Activated naive CD4-positive, alpha-beta T cell treated with anti-CD3 and anti-CD28 coated beads, Interleukin-2, amount 50 U/mL, for 16 hours (primary cell): ENCODE measurements around the gene NAAA.
A peak's percentile ranks its signal among the peaks of the same experiment; 100 is the strongest.
"Not testable (repeated sequence)": the region's sequence is repeated elsewhere in the genome, so short reads cannot be mapped to it uniquely, and the experiment has no call there.

ENCODE experiments used
- DNase-seq: peaks from one replicate; pipeline ENCODE4 v3.0.0-alpha.2; 2020

NAAA gene

GRCh38 chr4:75940692-75941253 is at the start of gene NAAA:
Gene NAAA (minus strand): TSS chr4:75941013. CDS start chr4:75940949, 64 bp downstream.
- DNase-seq, result peak; percentile 82

- DNase-seq, result no peak
These were observed 49.2 kb upstream of the NAAA start for GRCh38 chr4:75989846-75990528.

DNA sequence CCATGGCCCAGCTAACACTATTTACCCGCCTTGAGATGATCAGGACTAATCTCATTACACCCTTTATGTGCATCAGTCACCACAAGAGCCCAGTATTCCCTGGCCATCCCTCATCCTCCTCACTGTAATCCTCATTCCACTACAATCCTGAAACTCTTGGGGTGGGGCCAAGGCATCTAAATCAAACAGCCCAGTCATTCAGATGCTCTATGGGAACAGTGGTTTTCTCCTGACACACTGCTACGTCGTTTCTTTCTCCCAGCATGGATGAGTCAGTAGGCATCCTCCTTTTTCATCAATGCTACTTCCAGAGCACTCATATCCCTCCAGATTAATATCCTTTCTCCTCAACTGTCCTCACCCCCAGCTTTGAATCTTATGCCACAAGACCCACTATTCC is 44.3 kb upstream of the NAAA start:
- no peak for DNase-seq

GRCh38 chr4:75980576-75980975 is 39.8 kb upstream of the NAAA start:
- no peak for DNase-seq

- no peak for DNase-seq
These were observed 35.4 kb upstream of the NAAA start for GRCh38 chr4:75976177-75976576.

DNA sequence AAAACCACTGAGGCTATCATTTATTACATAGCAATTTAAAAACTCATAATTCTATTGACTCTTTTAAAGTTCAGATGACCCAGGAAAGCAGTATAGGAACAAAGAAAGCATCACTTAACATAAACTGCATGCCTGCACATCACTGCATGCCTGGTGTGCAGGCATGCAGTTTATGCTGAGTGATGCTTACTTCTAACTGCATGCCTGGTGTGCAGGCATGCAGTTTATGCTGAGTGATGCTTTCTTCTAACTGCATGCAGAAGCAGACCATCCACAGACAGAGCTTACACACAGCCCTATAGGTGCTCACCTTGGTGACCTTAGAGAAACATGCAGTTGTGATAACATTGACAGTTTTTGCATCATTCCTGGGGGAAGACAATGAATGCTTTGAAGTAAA is 33.0 kb upstream of the NAAA start:
- no peak for DNase-seq

DNA sequence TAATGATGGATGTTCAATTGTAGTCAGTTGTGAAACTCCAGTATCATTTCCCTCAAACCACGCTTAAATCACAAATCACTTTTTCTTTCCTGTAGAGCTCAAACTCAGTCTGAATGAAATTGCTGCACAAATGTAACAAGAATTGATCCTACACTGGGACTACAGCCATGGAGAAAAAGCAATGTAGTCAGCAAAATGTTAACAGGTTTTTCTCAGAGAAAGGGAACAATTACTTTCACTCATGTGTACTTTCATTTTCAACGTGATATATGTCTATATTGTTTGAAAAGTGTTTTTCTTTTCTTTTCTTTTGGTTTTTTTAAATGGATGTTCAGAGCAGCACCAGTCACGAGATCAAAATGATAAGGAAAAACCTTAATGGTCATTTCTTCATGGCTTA is 27.3 kb upstream of the NAAA start:
- no peak for DNase-seq

- DNase-seq, result no peak
These were observed 22.7 kb upstream of the NAAA start for GRCh38 chr4:75963558-75963957.

- DNase-seq, result not testable (repeated sequence)
These were observed 21.3 kb upstream of the NAAA start for GRCh38 chr4:75962072-75962471.

- not testable (repeated sequence) for DNase-seq
These were observed 17.7 kb upstream of the NAAA start for GRCh38 chr4:75958546-75958945.

DNA sequence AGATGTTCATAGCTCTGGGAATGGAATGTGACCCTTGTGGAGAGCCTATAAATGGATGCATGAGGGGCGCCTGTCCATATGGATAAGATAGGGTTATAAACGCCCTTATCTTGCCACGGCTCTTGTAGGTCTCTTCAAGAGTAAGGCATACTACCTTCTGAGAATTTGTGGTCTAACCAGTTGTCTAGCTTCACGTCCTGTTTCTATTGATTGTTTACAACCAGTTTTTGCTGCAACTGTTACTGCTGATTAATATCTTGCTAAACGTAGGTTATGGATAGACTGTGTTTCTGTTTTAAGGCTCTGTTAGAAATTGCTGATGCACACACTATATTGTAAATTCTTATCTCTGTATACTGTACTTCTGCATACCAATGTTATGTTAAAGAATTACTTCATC is 14.0 kb upstream of the NAAA start:
- DNase-seq, result not testable (repeated sequence)

DNA sequence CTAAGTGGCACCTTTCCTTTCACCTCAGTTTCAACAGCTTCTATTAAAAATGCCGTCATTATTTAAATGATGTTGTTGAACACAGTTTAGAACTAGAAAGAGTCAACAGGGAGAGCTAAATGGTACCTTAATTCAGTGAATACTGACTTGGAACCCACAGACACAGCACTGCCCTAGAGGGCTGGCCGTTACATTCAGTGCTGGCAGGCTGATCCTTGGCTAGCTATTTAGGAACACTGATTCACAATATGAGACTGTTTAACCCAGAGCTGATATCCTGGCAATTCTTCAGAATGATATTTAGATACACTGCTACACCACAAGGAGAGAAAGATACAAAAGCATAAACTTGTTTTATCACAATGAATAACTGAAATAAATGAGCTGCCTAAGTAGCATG is 12.7 kb upstream of the NAAA start:
- DNase-seq, result no peak

DNA sequence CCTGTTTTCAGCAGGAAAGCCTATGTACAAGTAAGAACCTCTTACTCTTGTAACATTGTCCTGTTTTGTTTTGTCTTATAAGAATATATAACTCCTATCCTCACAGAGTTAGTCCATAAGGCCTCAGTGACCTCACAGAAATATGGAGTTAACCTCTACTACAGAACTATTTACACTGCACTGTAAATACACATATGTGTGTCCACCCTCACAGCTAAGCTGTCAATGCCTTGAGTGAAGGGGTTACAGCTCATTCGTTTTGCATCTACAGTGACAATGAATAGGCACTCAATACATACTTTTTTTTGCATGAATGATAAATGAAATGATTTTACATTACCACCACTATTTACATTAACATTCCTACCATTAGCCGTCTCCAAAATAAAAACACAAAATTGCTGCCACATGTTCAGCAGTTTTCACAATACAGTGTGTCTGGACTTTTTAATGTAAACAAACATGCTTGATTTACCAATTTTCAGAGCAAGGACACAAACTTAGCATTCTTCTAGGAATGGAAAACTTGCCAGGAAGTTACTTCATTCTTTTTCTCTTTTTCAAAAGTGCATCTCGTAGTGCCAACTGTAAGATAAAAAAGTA is 9.5 kb upstream of the NAAA start:
- DNase-seq, result no peak

GRCh38 chr4:75948822-75949444 is 8.1 kb upstream of the NAAA start:
- no peak for DNase-seq

GRCh38 chr4:75939890-75940691 is 722 bp downstream of the NAAA start:
- DNase-seq, result peak; percentile 79

GRCh38 chr4:75935628-75936027 is 5.2 kb downstream of the NAAA start:
- DNase-seq, result no peak

DNA sequence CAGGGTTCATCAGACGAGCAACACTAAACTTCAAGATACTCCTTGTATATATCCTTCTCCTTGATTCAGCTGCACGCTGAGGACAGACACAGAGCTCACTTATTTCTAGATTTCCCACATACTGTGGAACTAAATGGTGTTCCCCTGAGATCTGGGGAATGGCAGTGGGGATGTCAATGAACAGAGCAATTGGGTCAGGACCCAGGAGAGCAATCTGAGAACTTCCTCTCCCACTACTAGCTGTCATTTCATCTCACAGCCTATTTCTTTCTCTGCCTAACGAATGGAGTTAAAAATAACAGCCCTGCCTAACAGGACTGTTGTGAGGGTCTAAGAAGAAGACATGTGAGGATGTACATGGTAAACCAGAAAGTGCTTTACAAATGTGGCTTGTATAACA is 10.7 kb downstream of the NAAA start:
- no peak for DNase-seq

GRCh38 chr4:75924916-75925315 is 15.9 kb downstream of the NAAA start:
- not testable (repeated sequence) for DNase-seq

GRCh38 chr4:75924309-75924827 is 16.4 kb downstream of the NAAA start:
- no peak for DNase-seq

DNA sequence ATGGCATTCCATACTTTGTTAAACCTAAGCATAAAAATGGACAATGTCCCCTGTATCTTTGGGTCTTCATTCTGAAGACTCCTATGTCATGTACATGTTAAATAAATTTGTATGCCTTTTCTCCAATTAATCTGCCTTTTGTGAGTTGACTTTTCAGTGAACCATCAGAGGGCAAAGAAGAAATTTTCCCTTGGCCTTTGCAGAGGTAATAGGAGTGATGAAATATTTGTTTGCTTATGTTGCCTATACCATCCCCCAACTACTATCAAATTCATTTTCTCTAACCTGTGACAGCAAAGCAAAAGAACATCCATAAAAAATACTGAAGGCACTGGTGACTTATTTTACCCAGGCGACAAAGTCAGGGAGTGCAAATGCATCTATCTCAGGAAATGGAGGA is 18.2 kb downstream of the NAAA start:
- no peak for DNase-seq

GRCh38 chr4:75921910-75922309 is 18.9 kb downstream of the NAAA start:
- no peak for DNase-seq

DNA sequence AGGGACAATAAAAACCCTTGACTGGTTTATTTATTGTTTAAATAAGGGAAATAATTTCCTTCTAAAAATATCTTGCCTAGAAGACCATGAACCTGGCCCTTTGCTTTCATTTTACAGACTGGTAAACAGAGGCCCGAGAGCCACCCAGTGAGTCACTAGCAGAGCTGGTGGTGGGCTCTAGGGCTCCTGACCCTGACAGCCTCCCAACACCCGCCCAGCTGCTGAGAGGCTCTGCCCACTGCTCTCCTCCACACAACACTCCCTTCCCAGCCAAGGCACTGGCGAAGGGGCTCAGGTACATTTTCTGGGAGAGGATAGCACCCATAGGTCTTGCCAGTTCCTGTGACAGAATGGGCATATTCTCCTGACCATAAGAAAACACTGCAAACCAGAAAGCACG is 20.5 kb downstream of the NAAA start:
- no peak for DNase-seq

DNA sequence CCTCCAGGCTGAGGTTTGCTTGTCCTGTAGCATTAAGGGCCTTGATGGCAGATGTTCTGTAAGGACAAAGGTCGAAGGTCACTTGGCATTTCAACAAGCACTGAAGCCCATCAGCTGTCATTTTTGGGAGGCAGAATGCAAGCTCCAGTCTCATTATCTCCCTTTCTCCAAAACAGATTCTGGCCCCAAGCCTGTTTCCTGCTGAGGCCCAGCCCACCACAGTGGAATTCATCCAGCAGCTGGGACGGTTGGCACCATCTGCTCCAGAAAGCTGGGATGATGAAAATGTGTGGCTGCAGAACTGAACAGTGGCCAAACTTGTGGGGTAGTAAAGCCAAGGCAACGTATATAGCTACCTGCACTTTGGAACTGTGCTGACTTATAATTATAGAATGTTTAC is 20.9 kb downstream of the NAAA start:
- no peak for DNase-seq
